GM15510 (cell line): ENCODE results near the gene LCE6A.

Experiments
- POLR2A ChIP-seq: IDR thresholded peaks from 3 replicates; pipeline ENCODE4 v1.6.1; 2011; ENCODE audit warnings: borderline replicate concordance; ENCODE audit not compliant: insufficient read length; ENCODE audit errors: extremely low read depth

Gene LCE6A

GRCh38 chr1:152842556-152842955 lies at the start of gene LCE6A:
TSS of gene LCE6A (plus strand) at chr1:152842856. CDS start at chr1:152843521, 665 bp downstream.
- TF ChIP-seq POLR2A, result no peak

- TF ChIP-seq POLR2A, result no peak
Measured at GRCh38 chr1:152795686-152796085, 47.0 kb upstream of the LCE6A start.

- no peak for TF ChIP-seq POLR2A
Measured at GRCh38 chr1:152796421-152796820, 46.2 kb upstream of the LCE6A start, which contains the start of gene LCE1D. TSS of gene LCE1D (plus strand) at chr1:152796721. CDS start at chr1:152797795, 1,074 bp downstream.

GRCh38 chr1:152801333-152801732 lies 41.3 kb upstream of the LCE6A start:
- no peak for TF ChIP-seq POLR2A

GRCh38 chr1:152806576-152806975 lies 36.1 kb upstream of the LCE6A start, which contains the start of gene LCE1C:
TSS of gene LCE1C (minus strand) at chr1:152806651. CDS start at chr1:152805478, 1,173 bp downstream.
- no peak for TF ChIP-seq POLR2A

GRCh38 chr1:152811050-152811449 lies 31.6 kb upstream of the LCE6A start:
- no peak for TF ChIP-seq POLR2A

GRCh38 chr1:152811671-152812070 lies 31.0 kb upstream of the LCE6A start, which contains the start of gene LCE1B:
TSS of gene LCE1B (plus strand) at chr1:152811971. CDS start at chr1:152812447, 476 bp downstream.
- TF ChIP-seq POLR2A, result no peak

- TF ChIP-seq POLR2A, result no peak
Measured at GRCh38 chr1:152817309-152817708, 25.3 kb upstream of the LCE6A start.

- no peak for TF ChIP-seq POLR2A
Measured at GRCh38 chr1:152823294-152823693, 19.4 kb upstream of the LCE6A start.

GRCh38 chr1:152824964-152825363 lies 17.7 kb upstream of the LCE6A start:
- TF ChIP-seq POLR2A, result no peak

- TF ChIP-seq POLR2A, result no peak
Measured at GRCh38 chr1:152827173-152827572, 15.5 kb upstream of the LCE6A start, which contains the start of gene LCE1A. TSS of gene LCE1A (plus strand) at chr1:152827473. CDS start at chr1:152827473, 0 bp downstream.

GRCh38 chr1:152836870-152837269 lies 5.8 kb upstream of the LCE6A start:
- no peak for TF ChIP-seq POLR2A

- no peak for TF ChIP-seq POLR2A
Measured at GRCh38 chr1:152855661-152856060, 13.0 kb downstream of the LCE6A start.

GRCh38 chr1:152858062-152858461 lies 15.4 kb downstream of the LCE6A start:
- TF ChIP-seq POLR2A, result no peak

- TF ChIP-seq POLR2A, result no peak
Measured at GRCh38 chr1:152859696-152860095, 17.0 kb downstream of the LCE6A start, which contains the start of gene LCE7A. TSS of gene LCE7A (plus strand) at chr1:152859996. CDS start at chr1:152860698, 702 bp downstream.

GRCh38 chr1:152860129-152860528 lies 17.5 kb downstream of the LCE6A start:
- TF ChIP-seq POLR2A, result no peak
